GM12892 (cell line): ENCODE measurements around the gene AUP1.

ENCODE experiments used
- POLR2A ChIP-seq: IDR thresholded peaks from 2 replicates; pipeline ENCODE4 v1.6.1; 2011; ENCODE audit warnings: low read depth, low read length, control low read depth
- POLR2AphosphoS5 ChIP-seq: IDR thresholded peaks from 2 replicates; pipeline ENCODE4 v1.6.1; 2011; ENCODE audit warnings: low read depth, low read length, control low read depth
- TAF1 ChIP-seq: IDR thresholded peaks from 2 replicates; pipeline ENCODE4 v1.6.1; 2011; ENCODE audit warnings: low read depth, mild to moderate bottlenecking, control low read depth, low read length, borderline replicate concordance

GRCh38 chr2:74566754-74567085 lies 37.2 kb upstream of the AUP1 start:
- TF ChIP-seq POLR2A (no peak), POLR2AphosphoS5 (no peak), TAF1 (no peak)
